HUDEP-2 (cell line): ENCODE measurements around the gene C14orf180.

Experiments used
- DNase-seq, 76 experiments: peaks; one replicate each; lab custom pipeline; 2025; ENCODE audit not compliant: unreplicated experiment in 76 of 76; lab: John Stamatoyannopoulos, UW

The C14orf180 gene

DNA sequence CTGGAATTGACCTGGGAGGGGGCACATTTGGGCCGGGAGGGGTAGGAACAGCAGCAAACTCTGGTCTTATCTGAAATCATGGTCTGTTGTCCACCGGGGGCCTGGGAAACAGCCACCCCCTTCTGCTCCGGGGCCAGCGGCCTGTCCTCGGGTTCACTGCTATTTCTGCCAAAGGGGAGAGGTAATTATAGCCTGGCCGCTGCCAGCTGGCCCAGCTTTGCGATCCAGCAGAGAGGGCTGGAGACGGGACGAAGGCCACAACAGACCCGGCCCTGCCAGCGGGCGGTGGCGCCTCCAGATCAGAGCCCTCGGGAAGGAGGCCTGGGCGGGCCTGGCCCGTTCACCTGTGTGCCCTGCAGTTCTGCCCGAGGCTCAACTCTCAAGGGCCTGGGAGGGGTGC, at the start of gene C14orf180:
Gene C14orf180, plus strand, starts transcription at position 258 of the 400 bp plus-strand sequence. CDS start 6,667 bp downstream, outside the sequence.
- DNase-seq, result no peak

DNA sequence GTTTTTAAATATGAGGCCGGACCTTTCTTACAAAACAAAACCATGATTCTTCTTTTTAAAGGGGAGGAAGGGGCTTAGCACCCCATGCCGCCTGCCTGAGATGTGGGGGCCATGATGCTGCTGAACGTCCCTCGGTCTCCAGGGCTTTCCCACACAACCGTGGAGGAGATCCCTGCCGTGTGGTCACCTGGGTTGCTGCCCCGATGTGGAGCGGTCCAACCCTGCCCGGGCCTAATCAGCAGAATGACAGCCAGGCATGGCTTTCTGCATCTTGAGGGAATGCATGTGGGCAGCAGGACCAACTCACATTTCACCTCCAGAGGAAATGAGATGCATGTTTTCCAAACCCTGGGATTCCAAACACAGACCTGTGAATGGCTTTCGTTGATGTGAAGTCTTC, 48.9 kb upstream of the C14orf180 start:
- DNase-seq, result no peak

- DNase-seq, result no peak
These were observed 48.0 kb upstream of the C14orf180 start for GRCh38 chr14:104531421-104532190.

DNA sequence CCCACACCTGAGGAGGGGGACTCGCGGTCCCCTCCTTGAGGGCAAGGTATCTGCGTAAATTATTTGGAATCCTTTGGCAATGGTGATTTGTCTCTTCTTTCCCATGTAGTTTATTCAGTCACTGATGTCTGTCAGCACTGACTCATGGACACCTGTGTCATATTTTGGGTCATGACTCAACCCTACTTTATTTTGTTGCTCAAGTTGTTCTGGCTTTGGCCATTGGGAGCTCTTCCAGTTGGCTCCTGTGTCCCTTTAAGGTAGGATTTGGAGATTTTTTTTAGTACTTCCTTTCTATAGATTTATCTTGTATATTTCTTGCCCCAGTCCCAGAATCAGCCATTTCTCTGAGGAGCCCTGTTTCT, 47.4 kb upstream of the C14orf180 start:
- DNase-seq, result no peak

DNA sequence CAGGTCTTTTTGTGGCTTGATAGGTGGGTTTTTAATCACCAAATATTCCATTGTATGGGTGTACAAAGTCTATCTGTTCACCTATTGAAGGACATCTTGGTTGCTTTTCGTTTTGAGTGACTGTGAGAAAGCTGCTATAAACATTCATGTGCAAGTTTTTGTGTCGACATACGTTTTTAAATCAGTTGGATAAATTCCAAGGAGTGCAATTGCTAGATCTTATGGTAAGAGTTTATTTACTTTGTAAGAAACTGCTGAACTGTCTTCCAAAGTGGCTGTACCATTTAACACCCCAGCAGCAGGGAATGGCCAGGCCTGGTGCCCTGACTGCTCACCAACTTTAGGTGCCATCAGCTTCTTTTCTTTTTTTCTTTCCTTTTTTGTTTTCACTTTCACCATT, 45.5 kb upstream of the C14orf180 start:
- no peak for DNase-seq

GRCh38 chr14:104536942-104537612, 42.5 kb upstream of the C14orf180 start:
- DNase-seq, result no peak

DNA sequence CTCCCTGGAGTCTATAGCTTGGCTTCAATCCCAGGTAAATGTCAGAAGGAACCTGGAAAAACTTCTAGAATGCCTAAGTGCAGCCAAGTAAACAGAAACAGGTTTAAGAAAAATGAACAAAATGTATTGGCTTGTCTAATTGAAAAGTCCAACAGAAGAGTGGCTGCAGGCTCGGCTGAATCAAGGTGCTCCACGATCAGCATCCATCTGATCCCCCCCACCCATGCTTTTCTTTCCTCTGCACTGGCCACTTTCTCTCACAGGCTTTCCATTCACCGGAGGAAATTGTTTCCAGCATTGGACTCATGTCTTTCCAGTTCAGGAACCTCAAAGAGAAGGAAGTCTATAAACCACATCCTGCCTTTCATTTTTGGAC, 42.0 kb upstream of the C14orf180 start:
- no peak for DNase-seq

GRCh38 chr14:104541905-104542465, 37.6 kb upstream of the C14orf180 start:
- DNase-seq, result no peak

DNA sequence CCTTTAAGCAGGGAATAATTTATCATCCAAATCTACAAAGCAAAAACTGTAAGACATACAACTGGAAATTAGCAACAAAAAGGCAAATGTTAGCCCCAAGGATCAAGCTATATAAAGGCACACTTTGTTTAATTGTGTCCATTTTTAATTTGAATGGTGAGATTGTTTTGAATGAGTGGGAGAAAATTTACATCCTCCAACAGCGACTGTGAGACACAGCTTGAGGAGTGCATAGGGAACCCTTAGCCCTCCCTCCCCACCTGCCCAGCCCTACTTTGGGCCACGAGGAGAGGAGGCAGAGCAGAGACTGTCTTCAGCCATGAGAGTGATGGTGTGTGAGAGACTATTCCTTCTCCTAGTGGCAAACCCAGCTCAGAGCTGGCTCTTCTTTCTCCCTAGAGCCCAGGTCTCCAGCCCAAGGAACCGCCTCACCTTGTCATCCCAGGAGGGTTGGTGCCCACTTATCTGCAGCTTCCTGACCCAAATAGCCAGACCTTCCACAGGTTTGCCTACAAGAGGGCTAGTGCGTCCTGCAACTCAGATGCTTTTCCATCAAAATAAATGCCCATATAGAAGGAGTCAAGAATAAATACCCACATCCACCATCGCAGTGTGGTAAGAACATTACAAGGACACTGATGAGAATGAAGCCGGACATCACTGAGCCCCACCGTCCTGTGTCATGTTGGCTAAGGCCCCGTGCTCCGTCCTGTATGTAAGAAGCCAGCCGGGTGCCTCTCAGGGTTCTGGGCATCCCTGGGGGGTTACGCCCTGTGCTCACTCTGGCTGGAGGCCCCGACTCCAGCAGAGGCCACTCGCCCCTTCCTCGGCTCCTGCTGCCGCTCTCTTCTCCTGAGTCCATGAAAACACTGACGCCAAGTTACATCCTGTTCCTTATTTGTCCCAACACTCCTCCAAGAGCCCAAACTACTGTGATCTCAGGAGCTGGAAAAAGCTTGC, 36.4 kb upstream of the C14orf180 start:
- no peak for DNase-seq

- DNase-seq, result no peak
These were observed 35.1 kb upstream of the C14orf180 start for GRCh38 chr14:104544362-104544961.

DNA sequence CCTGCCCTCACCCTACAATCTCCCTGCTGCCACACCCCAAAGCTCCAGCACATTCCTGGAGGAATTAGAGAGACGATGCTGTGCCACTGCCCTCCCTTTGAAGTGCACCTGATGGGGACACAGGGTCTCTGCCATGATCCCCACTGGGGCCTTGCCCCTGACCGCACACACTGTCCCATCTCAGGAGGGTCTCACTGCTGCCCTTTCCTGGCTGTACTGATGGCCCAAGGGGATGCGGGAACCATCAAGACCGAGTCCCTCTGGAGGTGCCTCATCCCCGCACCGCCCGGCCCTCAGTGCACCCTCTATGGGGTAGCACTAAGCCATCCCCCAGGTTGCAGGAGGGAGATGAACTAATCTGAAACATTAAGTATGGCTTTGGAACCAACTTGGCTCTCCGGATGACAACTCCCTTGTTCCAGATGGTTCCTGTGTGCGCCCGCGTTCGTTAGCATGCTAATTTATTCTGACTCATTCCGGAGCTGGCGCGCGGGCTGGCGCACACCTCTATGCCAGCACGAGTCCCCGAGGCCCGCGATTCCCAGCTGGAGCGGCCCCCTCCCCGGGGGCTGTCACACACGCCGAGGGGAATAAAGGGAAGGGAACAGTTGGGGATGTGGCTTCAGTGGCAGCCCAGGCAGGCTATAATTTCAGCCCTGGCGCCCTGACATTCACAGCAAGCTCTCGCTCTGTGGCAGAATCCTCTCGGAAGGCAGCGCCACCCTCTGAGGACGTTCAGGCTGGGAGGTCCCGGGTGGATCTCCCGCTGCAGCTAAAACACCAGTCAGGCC, 34.2 kb upstream of the C14orf180 start:
- DNase-seq, result no peak

DNA sequence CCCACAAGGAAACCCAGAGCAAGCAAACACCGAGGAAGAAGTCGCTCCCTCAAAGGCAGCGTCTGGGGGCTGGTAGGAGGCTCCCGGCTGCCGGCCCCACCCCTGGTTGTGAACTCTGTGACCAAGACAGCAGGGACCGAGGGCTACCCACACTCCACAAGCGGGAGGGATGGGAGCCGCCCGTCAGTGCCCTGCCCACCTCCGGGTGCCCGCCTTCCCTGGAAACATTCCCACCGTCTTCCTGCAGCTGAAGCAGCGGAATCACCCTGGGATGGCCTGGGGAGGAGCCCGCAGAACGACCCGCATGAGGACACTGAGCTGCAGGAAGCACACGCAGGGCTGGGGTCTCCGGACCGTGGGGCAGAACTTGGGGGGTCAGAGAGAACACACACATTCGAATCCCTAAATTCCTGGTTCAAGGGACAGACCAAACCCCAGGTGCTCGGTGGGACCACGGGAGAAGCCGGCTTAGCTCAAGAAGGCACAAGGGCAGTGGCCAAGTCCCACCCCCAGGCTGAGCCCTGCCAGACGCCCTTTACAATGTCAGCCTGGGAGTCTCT, 33.5 kb upstream of the C14orf180 start:
- DNase-seq, result no peak

DNA sequence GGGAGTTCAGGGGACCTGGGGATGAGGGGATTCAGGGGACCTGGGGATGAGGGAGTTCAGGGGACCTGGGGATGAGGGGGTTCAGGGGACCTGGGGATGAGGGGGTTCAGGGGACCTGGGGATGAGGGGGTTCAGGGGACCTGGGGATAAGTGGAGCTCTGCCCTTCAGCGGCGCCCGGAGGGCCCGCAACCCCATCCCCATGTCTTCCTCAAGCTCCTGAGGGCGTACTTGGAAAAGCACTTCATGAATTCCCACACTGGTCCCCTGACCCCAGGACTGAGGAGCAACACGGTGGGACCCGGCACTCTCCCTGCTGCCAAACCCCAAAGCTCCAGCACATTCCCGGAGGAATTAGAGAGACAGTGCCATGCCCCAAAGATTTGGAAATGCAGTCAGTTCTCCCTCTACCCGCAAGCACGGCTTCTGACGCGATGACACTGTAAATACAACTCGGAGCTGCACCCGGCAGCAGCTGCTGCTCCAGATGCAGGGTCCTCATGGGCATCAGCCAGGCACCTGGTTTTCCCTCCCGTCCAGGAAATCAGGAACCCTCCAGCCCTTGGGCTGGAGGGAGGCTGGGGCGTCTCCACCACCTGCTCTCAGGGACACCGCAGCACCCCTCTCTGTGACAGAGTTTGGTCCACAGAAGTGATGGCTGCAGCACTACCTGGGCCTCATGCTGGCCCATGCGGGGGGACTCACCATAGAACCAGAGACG, 32.8 kb upstream of the C14orf180 start:
- DNase-seq, result no peak

DNA sequence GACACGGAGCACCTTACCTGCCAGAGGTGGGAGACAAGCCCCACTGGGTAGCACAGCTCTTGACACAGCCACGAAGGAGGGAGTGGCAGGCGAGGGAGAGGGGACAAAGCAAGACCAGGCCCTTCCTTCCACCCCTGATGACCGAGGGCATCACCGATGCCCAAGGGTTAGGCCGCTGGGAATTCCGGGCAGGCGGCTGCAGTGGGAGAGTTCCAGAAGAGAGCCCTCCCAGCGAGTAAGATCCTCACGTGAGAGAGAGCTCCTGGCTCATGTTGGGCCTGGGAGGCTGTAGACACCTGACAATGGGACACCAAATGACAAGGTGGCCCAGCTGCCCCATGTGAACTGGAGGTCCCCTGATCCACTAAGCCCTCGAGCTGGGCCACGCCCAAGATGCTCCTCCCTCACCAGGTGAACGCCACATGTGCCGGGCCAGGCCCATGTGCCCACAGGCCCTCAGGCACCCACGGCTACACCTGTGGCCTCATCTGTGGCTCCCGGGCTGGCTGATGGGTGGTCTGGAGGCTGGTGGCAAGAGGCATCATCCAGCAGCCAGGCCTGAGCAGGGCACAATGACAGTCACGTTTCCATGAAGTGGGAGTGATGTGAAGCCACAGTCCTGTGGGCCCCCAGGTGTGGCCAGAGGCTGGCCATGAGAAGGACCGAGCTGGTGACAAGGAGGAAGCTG, 32.1 kb upstream of the C14orf180 start:
- no peak for DNase-seq

- no peak for DNase-seq
These were observed 31.4 kb upstream of the C14orf180 start for GRCh38 chr14:104547998-104548700.

DNA sequence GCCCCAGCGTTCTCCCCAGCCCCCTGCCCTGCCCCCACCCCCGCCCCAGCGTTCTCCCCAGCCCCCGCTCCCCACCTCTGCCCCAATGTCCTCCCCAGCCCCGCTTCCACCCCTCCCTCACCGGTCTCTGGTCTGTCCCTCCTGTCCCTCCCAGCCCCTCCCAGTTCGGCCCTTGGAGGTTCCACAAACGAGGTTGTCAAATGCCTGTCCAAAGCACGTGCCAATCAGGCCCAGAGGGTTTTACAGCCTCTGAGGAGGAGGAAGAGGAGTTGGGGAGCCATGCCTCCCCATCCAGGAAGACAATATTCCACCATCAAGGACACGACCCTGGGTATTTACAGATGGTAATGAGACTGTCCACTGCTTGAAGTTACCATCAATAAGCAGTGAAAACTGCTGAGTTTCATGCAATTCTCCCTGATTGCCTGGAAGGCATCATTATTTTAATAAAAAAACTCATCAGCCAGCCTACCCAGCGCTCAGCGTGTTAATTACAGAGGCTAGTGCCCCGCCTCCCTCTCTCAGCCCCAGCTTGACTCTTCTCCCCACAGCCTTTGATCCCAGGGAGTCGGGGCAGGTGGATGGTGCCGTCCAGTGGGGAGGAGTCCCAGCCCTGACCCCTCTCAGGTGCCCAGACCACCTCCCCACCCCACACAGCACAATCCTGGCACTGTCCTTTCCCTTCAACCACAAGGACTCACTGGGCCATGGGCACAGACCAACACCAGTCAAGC, 30.6 kb upstream of the C14orf180 start:
- no peak for DNase-seq
